ENCODE data around the gene ADCK1. TPM values are rescaled to one million over a fixed set of nuclear protein-coding genes. Genes with fewer than 3 reads are reported as not detected.

ADCK1 gene
- total and polyA plus RNA-seq, 9 of the 15 experiments (the other 6 are each of a cell fraction or from before 2014, with no cell fraction given), result 2.8 to 8.9 (median 4.3) TPM

GRCh38 chr14:77761205-77761931 is 38.5 kb upstream of the ADCK1 start (continued):
- TF ChIP-seq REST (IDR thresholded peaks at IDR 0.05; ENCODE audit: borderline replicate concordance) (peak; percentile 12; the same call in 1 of the 2 replicates), REST (CRISPR knock-in tag; IDR thresholded peaks at IDR 0.05; ENCODE audit: low read depth) (no peak), ZNF609 (CRISPR knock-in tag; IDR thresholded peaks at IDR 0.05; ENCODE audit: borderline replicate concordance) (no peak), STAT5B (CRISPR knock-in tag; IDR thresholded peaks at IDR 0.05) (no peak), DIDO1 (tag; IDR thresholded peaks at IDR 0.05; ENCODE audit: low read depth) (no peak), ZNF274 (IDR thresholded peaks at IDR 0.05; ENCODE audit: borderline replicate concordance, low read depth, low read length) (no peak), SMARCA4 (IDR thresholded peaks at IDR 0.05) (no peak; the same call in 1 of the 2 replicates), ZNF143 (CRISPR knock-in tag; IDR thresholded peaks at IDR 0.05) (peak; percentile 89), CEBPG (CRISPR knock-in tag; IDR thresholded peaks at IDR 0.05) (0 out of 2 replicates have a peak, but pooled peaks have one; percentile 27), CEBPG (tag; conservative IDR thresholded peaks at IDR 0.05 in 1 of 2, IDR thresholded peaks at IDR 0.05 in 1 of 2) (peak; percentile 68 to 88), TSC22D4 (tag; IDR thresholded peaks at IDR 0.05) (no peak), TAF9B (IDR thresholded peaks at IDR 0.05; ENCODE audit: partially characterized antibody) (no peak), ATF7 (IDR thresholded peaks at IDR 0.05) (0 out of 2 replicates have a peak, but pooled peaks have one; percentile 26)

Data from K562 (cell line).